Mesendoderm (in vitro differentiated cells): ENCODE data around the gene DHX29.

Experiments
- DNase-seq: peaks from one replicate; pipeline ENCODE4 v3.0.0; 2013
- H2AK5ac ChIP-seq: 2 replicates; pipeline ENCODE4 v1.6.1; 2013; ENCODE audit warnings: low read length, inconsistent platforms
- H2BK120ac ChIP-seq: 2 replicates; pipeline ENCODE4 v1.6.1; 2013; ENCODE audit warnings: low read depth, mild to moderate bottlenecking, low read length, moderate library complexity, mixed read lengths
- H2BK15ac ChIP-seq: replicated peaks from 2 replicates; pipeline ENCODE4 v1.6.1; 2013; ENCODE audit warnings: low read depth, mild to moderate bottlenecking, moderate library complexity
- H2BK5ac ChIP-seq: 2 replicates; pipeline ENCODE4 v1.6.1; 2013; ENCODE audit warnings: low read length, inconsistent platforms
- H3K18ac ChIP-seq: 2 replicates; pipeline ENCODE4 v1.6.1; 2013; ENCODE audit warnings: mild to moderate bottlenecking, low read length, mixed read lengths
- H3K23ac ChIP-seq: one replicate; pipeline ENCODE4 v1.6.1; 2013; ENCODE audit warnings: low read length
- H3K27ac ChIP-seq: 2 replicates; pipeline ENCODE4 v1.5.1; 2013; ENCODE audit warnings: low read depth, mild to moderate bottlenecking, inconsistent platforms, low read length, moderate library complexity
- H3K27me3 ChIP-seq: 2 replicates; pipeline ENCODE4 v1.6.1; 2013; ENCODE audit warnings: low read length, control low read depth, mild to moderate bottlenecking, inconsistent platforms; ENCODE audit not compliant: insufficient read depth, poor library complexity
- H3K36me3 ChIP-seq: 2 replicates; pipeline ENCODE4 v1.6.1; 2013; ENCODE audit warnings: low read length, inconsistent platforms; ENCODE audit not compliant: control insufficient read depth, insufficient read depth
- H3K4ac ChIP-seq: one replicate; pipeline ENCODE4 v1.6.1; 2013; ENCODE audit warnings: low read depth, mild to moderate bottlenecking, low read length, moderate library complexity
- H3K4me1 ChIP-seq: 2 replicates; pipeline ENCODE4 v1.6.1; 2013; ENCODE audit warnings: low read depth, low read length, inconsistent platforms; ENCODE audit not compliant: control insufficient read depth
- H3K4me2 ChIP-seq: 2 replicates; pipeline ENCODE4 v1.6.1; 2013; ENCODE audit warnings: low read length
- H3K4me3 ChIP-seq: 2 replicates; pipeline ENCODE4 v1.5.1; 2013; ENCODE audit warnings: mild to moderate bottlenecking, low read length
- H3K56ac ChIP-seq: one replicate; pipeline ENCODE4 v1.6.1; 2013; ENCODE audit warnings: low read length
- H3K79me1 ChIP-seq: 2 replicates; pipeline ENCODE4 v1.6.1; 2013; ENCODE audit warnings: low read length, inconsistent platforms
- H3K79me2 ChIP-seq: 2 replicates; pipeline ENCODE4 v1.6.1; 2013; ENCODE audit warnings: mild to moderate bottlenecking, low read length; ENCODE audit not compliant: control insufficient read depth, insufficient read depth
- H3K9ac ChIP-seq: 2 replicates; pipeline ENCODE4 v1.6.1; 2013; ENCODE audit warnings: low read length, inconsistent platforms
- H4K5ac ChIP-seq: one replicate; pipeline ENCODE4 v1.6.1; 2013; ENCODE audit warnings: low read length
- H4K8ac ChIP-seq: one replicate; pipeline ENCODE4 v1.6.1; 2013; ENCODE audit warnings: low read depth, mild to moderate bottlenecking, control low read depth, low read length, moderate library complexity
- WGBS: extraction: QIAGEN DNeasy Blood & Tissue Kit; methylation state at CpG from one replicate; pipeline ENCODE4 v1.1.7; 2013; ENCODE audit warnings: low lambda C conversion rate, missing lambda C conversion rate; ENCODE audit not compliant: insufficient coverage; ENCODE audit errors: extremely low coverage; 5-methylcytosine and 5-hydroxymethylcytosine counted together

The DHX29 gene

DNA sequence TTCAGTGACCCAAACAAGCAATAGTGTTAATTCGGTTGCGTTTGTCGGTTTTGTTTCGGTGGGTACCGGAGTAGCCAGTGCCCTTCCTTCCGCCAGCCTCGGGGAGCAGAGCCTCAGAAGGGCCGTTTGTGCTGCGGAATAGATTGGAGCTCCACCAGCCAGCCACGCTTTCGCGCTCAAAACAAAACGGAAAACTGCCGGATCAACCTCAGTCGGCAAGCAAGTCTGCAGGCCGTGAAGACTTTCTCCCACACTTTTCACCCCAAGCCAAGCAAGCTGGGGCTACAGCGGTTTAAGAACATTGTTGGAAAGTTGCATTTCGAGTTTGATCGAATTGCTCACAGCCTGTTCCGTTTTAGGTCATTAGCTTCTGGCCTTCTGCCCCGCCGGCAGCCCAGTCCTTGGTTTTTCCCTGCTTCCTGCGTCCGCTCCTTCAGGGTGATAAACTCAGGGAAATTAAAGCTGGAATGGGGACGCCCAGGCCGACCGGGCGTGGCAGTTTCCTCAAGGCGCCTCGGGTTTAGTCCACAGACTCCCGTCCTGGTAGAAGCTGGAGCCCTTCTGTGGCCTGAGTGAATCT lies 73.3 kb downstream of the DHX29 start:
- Histone ChIP-seq H2BK15ac (no peak overlapping the region), H3K27me3 (peaks cover 51% of the 10 kb centered on the region), H3K4ac (no peak overlapping the region), H3K36me3 (no peaks in the 10 kb centered on the region), H3K18ac (no peak overlapping the region), H2AK5ac (no peak overlapping the region), H3K23ac (peak overlapping the region; percentile 15), H3K56ac (peak overlapping the region; percentile 69), H3K4me2 (peak overlapping the region; percentile 85), H3K79me2 (no peaks in the 10 kb centered on the region), H3K9ac (peak overlapping the region; percentile 58), H3K27ac (no peak overlapping the region), H2BK5ac (no peak overlapping the region), H3K4me1 (peaks cover 2% of the 10 kb centered on the region), H4K8ac (no peak overlapping the region), H3K79me1 (no peaks in the 10 kb centered on the region), H2BK120ac (no peak overlapping the region), H4K5ac (no peak overlapping the region), H3K4me3 (peak overlapping the region; percentile 31)
- DNase-seq = peak; percentile 51
- WGBS = no CpG with 5 or more reads among the region's 31 CpGs

DNA sequence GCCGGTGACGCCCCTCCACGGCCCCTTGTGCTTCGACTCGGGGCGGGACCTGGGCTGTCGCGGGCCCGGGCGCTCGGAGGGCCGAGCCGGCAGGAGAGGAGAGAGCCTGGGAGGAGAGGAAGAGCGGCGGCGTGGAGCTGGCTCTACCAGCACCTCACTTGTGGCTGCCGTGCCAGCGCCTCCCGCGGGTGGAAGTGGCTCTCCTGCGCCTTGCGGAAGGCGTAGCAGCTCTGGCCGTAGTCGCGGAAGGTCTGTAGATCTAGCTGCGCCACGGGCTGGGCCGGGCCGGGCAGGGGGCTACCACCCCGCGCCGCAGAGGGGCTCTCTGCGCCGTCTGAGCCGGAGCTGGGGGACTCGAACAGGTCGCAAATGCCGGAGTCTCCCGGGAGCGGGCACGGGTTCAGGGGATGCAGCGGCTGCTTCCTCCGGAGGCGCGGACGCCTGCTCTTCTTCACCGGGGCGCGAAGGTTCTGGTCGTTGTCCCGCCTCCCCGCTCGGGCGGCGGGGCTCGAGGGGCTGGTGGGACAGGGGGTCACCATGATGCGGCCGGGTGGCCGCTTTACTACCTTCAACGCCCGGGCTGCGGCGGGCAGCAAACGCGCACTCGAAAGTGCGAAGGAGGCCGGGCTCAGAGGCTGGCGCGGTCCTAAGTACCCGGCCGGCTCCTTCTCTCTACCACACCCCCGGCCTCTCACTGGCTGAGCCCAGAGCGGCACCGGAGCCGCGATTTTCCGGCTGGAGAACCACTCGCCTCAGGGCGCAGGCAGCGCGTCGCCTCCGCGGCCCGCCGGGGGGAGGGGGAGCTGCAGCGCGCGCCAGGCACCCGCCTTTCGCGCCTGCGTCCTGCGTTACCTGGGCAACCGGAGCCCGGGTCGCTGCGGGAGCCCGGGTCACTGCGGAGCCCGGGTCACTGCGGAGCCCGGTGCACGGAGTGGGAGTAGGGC lies 74.2 kb downstream of the DHX29 start, which contains the start of gene CCNO:
TSS of gene CCNO (minus strand) at position 624 of the 944 bp plus-strand sequence. CDS start at position 539, 85 bp downstream.
- Histone ChIP-seq H2AK5ac (no peak within 1 kb of the TSS), H3K27me3 (peaks cover 61% of the 10 kb centered on the region), H3K4me1 (peaks cover 2% of the 10 kb centered on the region), H4K8ac (no peak within 1 kb of the TSS), H2BK5ac (no peak within 1 kb of the TSS), H2BK120ac (no peak within 1 kb of the TSS), H3K23ac (peak within 1 kb of the TSS; percentile 15), H3K56ac (peak within 1 kb of the TSS; percentile 69), H4K5ac (no peak within 1 kb of the TSS), H3K4ac (no peak within 1 kb of the TSS), H3K18ac (no peak within 1 kb of the TSS), H2BK15ac (no peak within 1 kb of the TSS), H3K36me3 (no peaks in the 10 kb centered on the region), H3K27ac (no peak within 1 kb of the TSS), H3K4me2 (peak within 1 kb of the TSS; percentile 85), H3K4me3 (peak within 1 kb of the TSS; percentile 31), H3K79me1 (no peaks in the 10 kb centered on the region), H3K9ac (peak within 1 kb of the TSS; percentile 58), H3K79me2 (no peaks in the 10 kb centered on the region)
- peak; percentile 90 for DNase-seq
- no CpG with 5 or more reads among the region's 106 CpGs for WGBS

- Histone ChIP-seq H2BK15ac (no peak overlapping the region), H3K27me3 (peaks cover 69% of the 10 kb centered on the region), H4K8ac (no peak overlapping the region), H3K4me3 (peak overlapping the region; percentile 23), H2AK5ac (no peak overlapping the region), H3K36me3 (no peaks in the 10 kb centered on the region), H3K9ac (peak overlapping the region; percentile 26), H3K56ac (peak overlapping the region; percentile 65), H2BK120ac (no peak overlapping the region), H3K79me1 (no peaks in the 10 kb centered on the region), H3K79me2 (no peaks in the 10 kb centered on the region), H4K5ac (no peak overlapping the region), H2BK5ac (no peak overlapping the region), H3K18ac (no peak overlapping the region), H3K4me2 (peak overlapping the region; percentile 85), H3K27ac (no peak overlapping the region), H3K23ac (peak overlapping the region; percentile 6), H3K4ac (no peak overlapping the region), H3K4me1 (peaks cover 4% of the 10 kb centered on the region)
- WGBS = no CpG with 5 or more reads among the region's 45 CpGs
- DNase-seq = peak; percentile 49
These were observed 75.1 kb downstream of the DHX29 start for GRCh38 chr5:55232271-55232984.

GRCh38 chr5:55231919-55232270 lies 75.6 kb downstream of the DHX29 start:
- WGBS = no CpG with 5 or more reads among the region's 11 CpGs
- Histone ChIP-seq H3K23ac (no peak overlapping the region), H3K27me3 (peaks cover 70% of the 10 kb centered on the region), H3K79me2 (no peaks in the 10 kb centered on the region), H2BK15ac (no peak overlapping the region), H3K4me1 (peaks cover 4% of the 10 kb centered on the region), H2BK120ac (no peak overlapping the region), H2BK5ac (no peak overlapping the region), H3K27ac (no peak overlapping the region), H4K5ac (no peak overlapping the region), H4K8ac (no peak overlapping the region), H3K36me3 (no peaks in the 10 kb centered on the region), H3K18ac (no peak overlapping the region), H3K79me1 (no peaks in the 10 kb centered on the region), H3K4me3 (no peak overlapping the region), H3K9ac (no peak overlapping the region), H3K56ac (no peak overlapping the region), H3K4me2 (peak overlapping the region; percentile 85), H3K4ac (no peak overlapping the region), H2AK5ac (no peak overlapping the region)
- no peak for DNase-seq

GRCh38 chr5:55231029-55231918 lies 76.2 kb downstream of the DHX29 start:
- Histone ChIP-seq H3K4me3 (no peak overlapping the region), H3K79me1 (no peaks in the 10 kb centered on the region), H3K79me2 (no peaks in the 10 kb centered on the region), H4K8ac (no peak overlapping the region), H3K27ac (no peak overlapping the region), H3K56ac (no peak overlapping the region), H3K27me3 (peaks cover 71% of the 10 kb centered on the region), H3K4ac (no peak overlapping the region), H3K4me2 (no peak overlapping the region), H3K9ac (no peak overlapping the region), H2BK15ac (no peak overlapping the region), H2BK120ac (no peak overlapping the region), H2BK5ac (no peak overlapping the region), H3K18ac (no peak overlapping the region), H4K5ac (no peak overlapping the region), H3K23ac (no peak overlapping the region), H2AK5ac (no peak overlapping the region), H3K4me1 (peaks cover 4% of the 10 kb centered on the region), H3K36me3 (no peaks in the 10 kb centered on the region)
- peak; percentile 30 for DNase-seq
- WGBS = no CpG with 5 or more reads among the region's 48 CpGs
